MM.1S (cell line): Measurements from ENCODE around the gene KIRREL3.
A peak's percentile ranks its signal among the peaks of the same experiment; 100 is the strongest.

ENCODE experiments used
- DNase-seq: peaks from one replicate; pipeline ENCODE4 v3.0.0-alpha.2; 2015
- H2AFZ ChIP-seq: fragments of 300-600 bp; sonication (generic); 2 replicates; pipeline ENCODE4 v1.6.0; 2016; ENCODE audit warnings: antibody characterized with exemption, low read length
- H3F3A ChIP-seq: fragments of 300-600 bp; sonication (generic); 2 replicates; pipeline ENCODE4 v1.6.1; 2016; ENCODE audit warnings: mild to moderate bottlenecking, antibody characterized with exemption, low read length, moderate library complexity, mixed read lengths; ENCODE audit not compliant: insufficient read depth
- H3K27ac ChIP-seq: fragments of 300-600 bp; sonication (generic); 2 replicates; pipeline ENCODE4 v1.5.1; 2016; ENCODE audit warnings: mild to moderate bottlenecking, low read length
- H3K27me3 ChIP-seq: fragments of 300-600 bp; sonication (generic); replicated peaks from 2 replicates; pipeline ENCODE4 v1.6.0; 2016; ENCODE audit warnings: low read length; ENCODE audit not compliant: insufficient read depth
- H3K36me3 ChIP-seq: fragments of 300-600 bp; sonication (generic); replicated peaks from 2 replicates; pipeline ENCODE4 v1.6.1; 2016; ENCODE audit warnings: mild to moderate bottlenecking, low read length, mixed read lengths; ENCODE audit not compliant: insufficient read depth
- H3K4me1 ChIP-seq: fragments of 300-600 bp; sonication (generic); 2 replicates; pipeline ENCODE4 v1.6.1; 2016; ENCODE audit warnings: low read length, mixed read lengths
- H3K4me2 ChIP-seq: fragments of 300-600 bp; sonication (generic); 2 replicates; pipeline ENCODE4 v1.6.0; 2016; ENCODE audit warnings: low read depth, low read length
- H3K4me3 ChIP-seq: fragments of 300-600 bp; sonication (generic); 2 replicates; pipeline ENCODE4 v1.5.1; 2016; ENCODE audit warnings: low read length, mixed read lengths
- H3K79me2 ChIP-seq: fragments of 300-600 bp; sonication (generic); 2 replicates; pipeline ENCODE4 v1.6.1; 2016; ENCODE audit warnings: mixed run types, low read length, mixed read lengths
- H3K9ac ChIP-seq: fragments of 300-600 bp; sonication (generic); 2 replicates; pipeline ENCODE4 v1.6.1; 2016; ENCODE audit warnings: low read length, mixed read lengths
- H3K9me2 ChIP-seq: fragments of 300-600 bp; sonication (generic); replicated peaks from 2 replicates; pipeline ENCODE4 v1.6.1; 2016; ENCODE audit warnings: mild to moderate bottlenecking, low read length, mixed read lengths; ENCODE audit not compliant: insufficient read depth
- H3K9me3 ChIP-seq: fragments of 300-600 bp; sonication (generic); replicated peaks from 2 replicates; pipeline ENCODE4 v1.6.1; 2016; ENCODE audit warnings: mild to moderate bottlenecking, low read length, mixed read lengths; ENCODE audit not compliant: insufficient read depth
- H4K20me1 ChIP-seq: fragments of 300-600 bp; sonication (generic); 2 replicates; pipeline ENCODE4 v1.6.1; 2016; ENCODE audit warnings: mild to moderate bottlenecking, low read length, moderate library complexity, mixed read lengths; ENCODE audit not compliant: insufficient read depth
- CTCF ChIP-seq: fragments of 300-600 bp; sonication (generic); IDR thresholded peaks from 2 replicates; pipeline ENCODE4 v1.5.1; 2016; ENCODE audit warnings: antibody characterized with exemption, low read length, mixed read lengths
- EZH2 ChIP-seq: fragments of 300-600 bp; sonication (generic); optimal IDR thresholded peaks from 2 replicates; pipeline ENCODE3; 2017; ENCODE audit warnings: low read depth, mild to moderate bottlenecking, antibody characterized with exemption, low read length, mixed read lengths
- EZH2phosphoT487 ChIP-seq: fragments of 300-600 bp; sonication (generic); IDR thresholded peaks from 2 replicates; pipeline ENCODE4 v1.6.1; 2018; ENCODE audit warnings: antibody characterized with exemption, low read length

KIRREL3 gene

DNA sequence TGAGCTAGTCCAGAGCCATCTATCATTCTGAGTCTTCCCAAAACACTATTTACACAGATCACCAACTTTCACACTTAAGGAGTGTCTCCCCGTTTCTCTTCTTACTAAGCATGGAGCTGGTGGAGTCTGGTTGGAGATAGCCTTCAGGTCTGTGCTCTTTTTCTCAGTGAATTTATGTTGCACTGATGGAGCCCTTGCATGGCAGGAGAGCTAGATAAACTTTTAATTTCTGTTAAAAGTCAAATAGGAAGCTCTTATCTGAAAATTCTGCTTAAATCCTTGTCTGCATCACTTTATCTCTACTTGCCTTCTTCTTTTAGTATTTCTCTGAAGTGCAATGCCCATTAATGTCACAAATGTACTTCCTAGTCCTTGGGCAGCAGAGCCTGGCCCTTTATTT, 581.7 kb downstream of the KIRREL3 start:
- no peaks in the 10 kb centered on the region for H3K79me2 ChIP-seq
- no peak overlapping the region for H3K4me3 ChIP-seq
- H2AFZ ChIP-seq = no peak overlapping the region
- peaks cover 21% of the 10 kb centered on the region for H3K27me3 ChIP-seq
- H3K4me1 ChIP-seq = peaks cover 14% of the 10 kb centered on the region
- no peak for DNase-seq
- H3K36me3 ChIP-seq = no peaks in the 10 kb centered on the region
- H3K27ac ChIP-seq = no peak overlapping the region
- H4K20me1 ChIP-seq = no peaks in the 10 kb centered on the region
- H3K9ac ChIP-seq = no peak overlapping the region
- H3F3A ChIP-seq = 0 out of 2 replicates have a peak, but pooled peaks cover 6% of the 10 kb centered on the region
- no peaks in the 10 kb centered on the region for H3K9me2 ChIP-seq
- H3K9me3 ChIP-seq = no peaks in the 10 kb centered on the region
- TF ChIP-seq EZH2phosphoT487 (no peak), CTCF (no peak), EZH2 (no peak)
- H3K4me2 ChIP-seq = no peak overlapping the region

- no peaks in the 10 kb centered on the region for H3K9me3 ChIP-seq
- 0 out of 2 replicates have a peak, but pooled peaks cover 6% of the 10 kb centered on the region for H3F3A ChIP-seq
- H4K20me1 ChIP-seq = no peaks in the 10 kb centered on the region
- peak overlapping the region; percentile 11; the same call in 1 of the 2 replicates for H3K4me2 ChIP-seq
- no peak overlapping the region for H3K27ac ChIP-seq
- H3K27me3 ChIP-seq = peaks cover 11% of the 10 kb centered on the region
- no peaks in the 10 kb centered on the region for H3K79me2 ChIP-seq
- no peak overlapping the region for H3K4me3 ChIP-seq
- H3K9ac ChIP-seq = no peak overlapping the region
- no peak for DNase-seq
- no peaks in the 10 kb centered on the region for H3K36me3 ChIP-seq
- peaks cover 14% of the 10 kb centered on the region for H3K4me1 ChIP-seq
- H2AFZ ChIP-seq = no peak overlapping the region
- TF ChIP-seq EZH2phosphoT487 (no peak), CTCF (no peak), EZH2 (no peak)
- no peaks in the 10 kb centered on the region for H3K9me2 ChIP-seq
These were observed 583.3 kb downstream of the KIRREL3 start for GRCh38 chr11:126417091-126417862.

GRCh38 chr11:126416542-126417090, 584.0 kb downstream of the KIRREL3 start:
- Histone ChIP-seq H3K9me3 (no peaks in the 10 kb centered on the region), H3K4me2 (peak overlapping the region; percentile 11; the same call in 1 of the 2 replicates), H3K79me2 (no peaks in the 10 kb centered on the region), H3K9me2 (no peaks in the 10 kb centered on the region), H3K4me3 (no peak overlapping the region), H3F3A (0 out of 2 replicates have a peak, but pooled peaks cover 6% of the 10 kb centered on the region), H3K4me1 (peaks cover 14% of the 10 kb centered on the region), H2AFZ (no peak overlapping the region), H3K36me3 (no peaks in the 10 kb centered on the region), H3K27ac (no peak overlapping the region), H3K27me3 (peaks cover 11% of the 10 kb centered on the region), H4K20me1 (no peaks in the 10 kb centered on the region), H3K9ac (no peak overlapping the region)
- DNase-seq = peak; percentile 22
- no peak for TF ChIP-seq EZH2
- no peak for TF ChIP-seq EZH2phosphoT487
- no peak for TF ChIP-seq CTCF
